HCT116 (cell line): ENCODE results near the gene SLC6A8. TPM values are rescaled to one million over a fixed set of nuclear protein-coding genes. Genes with fewer than 3 reads are reported as not detected.

Experiments
- ATAC-seq: fragments of 200-7000 bp; cut with Tn5 transposase; 2 replicates; pipeline ENCODE4 v1.9.1; 2020; ENCODE audit warnings: mild to moderate bottlenecking, moderate library complexity
- BruUV-seq: library from RNA; stranded (reverse); fragments of 400-500 nt; replicated peaks from 2 replicates; lab custom pipeline; 2021; lab: Mats Ljungman, UMichigan
- CTCF ChIA-PET: fragments of 300-600 bp; sonication (Branson Sonifier 250); formaldehyde crosslinking; loops from one replicate; lab custom pipeline; 2021; ENCODE audit warnings: antibody characterized with exemption; lab: Charles Lee
- POLR2A ChIA-PET: fragments of 300-600, 350-600 bp; sonication (Branson Sonifier 250); formaldehyde crosslinking; loops from one replicate; lab custom pipeline; 2021; ENCODE audit warnings: antibody characterized with exemption; lab: Charles Lee
- RAD21 ChIA-PET, 2 experiments: fragments of 300-600 bp; sonication (Branson Sonifier 250); formaldehyde crosslinking; loops; one replicate each; lab custom pipeline; 2023; ENCODE audit warnings: low total read pairs in 2 of 2; ENCODE audit not compliant: uncharacterized antibody in 2 of 2, unreplicated experiment in 2 of 2, low non-redundant PET in 1 of 2; lab: Charles Lee
- DNase-seq: peaks from one replicate; pipeline ENCODE4 v3.0.0-alpha.2; 2010; ENCODE audit warnings: low read depth, low spot score
- H2AFZ ChIP-seq: fragments of 200-600 bp; shearing (Covaris generic), sonication (generic); 2 replicates; pipeline ENCODE4 v1.6.1; 2017; ENCODE audit warnings: low read depth, mixed run types, mixed read lengths, antibody characterized with exemption, low read length; ENCODE audit not compliant: poor library complexity, severe bottlenecking
- H3K27ac ChIP-seq: 2 replicates; pipeline ENCODE4 v1.5.1; 2012; ENCODE audit warnings: low read depth, low read length
- H3K27me3 ChIP-seq: fragments of 200-600 bp; sonication (generic); 2 replicates; pipeline ENCODE4 v1.6.1; 2016; ENCODE audit warnings: mixed run types, low read length, mixed read lengths; ENCODE audit not compliant: insufficient read depth
- H3K36me3 ChIP-seq, 2 experiments: fragments of 200-500 bp in 1 of 2; fragments of 200-600 bp in 1 of 2; sonication (Bioruptor generic) in 1 of 2; sonication (generic) in 1 of 2; 2 replicates each; pipeline versions ENCODE4 v1.5.1 to v1.6.1; 2014 to 2016; ENCODE audit warnings: low read length in 2 of 2, inconsistent platforms in 1 of 2, mixed read lengths in 1 of 2, mixed run types in 1 of 2; ENCODE audit not compliant: insufficient read depth in 2 of 2, control insufficient read depth in 1 of 2
- H3K4me1 ChIP-seq, 2 experiments: fragments of 200-600 bp in 1 of 2; sonication (generic) in 1 of 2; 2 replicates each; pipeline versions ENCODE4 v1.5.1 to v1.6.1; 2012 to 2017; ENCODE audit warnings: low read length in 2 of 2, inconsistent platforms in 1 of 2, mild to moderate bottlenecking in 1 of 2, mixed read lengths in 1 of 2, mixed run types in 1 of 2, moderate library complexity in 1 of 2; ENCODE audit not compliant: insufficient read depth in 2 of 2, control insufficient read depth in 1 of 2
- H3K4me2 ChIP-seq: fragments of 200-600 bp; sonication (generic); 2 replicates; pipeline ENCODE4 v1.6.1; 2017; ENCODE audit warnings: mixed run types, low read length, mixed read lengths
- H3K4me3 ChIP-seq, 2 experiments: fragments of 200-600 bp in 1 of 2; sonication (generic) in 1 of 2; replicated peaks in 1 of 2; 2 replicates each; pipeline ENCODE4 v1.5.1; 2011 to 2016; ENCODE audit warnings: low read length in 2 of 2, control low read depth in 1 of 2, low read depth in 1 of 2, mild to moderate bottlenecking in 1 of 2, mixed read lengths in 1 of 2, mixed run types in 1 of 2
- H3K79me2 ChIP-seq: fragments of 200-600 bp; sonication (generic); 2 replicates; pipeline ENCODE4 v1.6.1; 2017; ENCODE audit warnings: mild to moderate bottlenecking, mixed run types, low read length, moderate library complexity, mixed read lengths; ENCODE audit not compliant: insufficient read depth
- H3K9ac ChIP-seq: fragments of 200-600 bp; sonication (generic); 2 replicates; pipeline ENCODE4 v1.6.1; 2016; ENCODE audit warnings: low read length, mixed read lengths
- H3K9me2 ChIP-seq: fragments of 200-600 bp; sonication (generic), shearing (Covaris generic); 2 replicates; pipeline ENCODE4 v1.6.1; 2017; ENCODE audit warnings: mixed run types, mild to moderate bottlenecking, moderate library complexity; ENCODE audit not compliant: insufficient read depth
- H3K9me3 ChIP-seq, 2 experiments: fragments of 200-500 bp in 1 of 2; fragments of 200-600 bp in 1 of 2; sonication (Bioruptor generic) in 1 of 2; sonication (generic) in 1 of 2; 2 replicates each; pipeline ENCODE4 v1.6.1; 2014 to 2017; ENCODE audit warnings: low read length in 2 of 2, mixed read lengths in 2 of 2, inconsistent platforms in 1 of 2, low read depth in 1 of 2, mild to moderate bottlenecking in 1 of 2, mixed run types in 1 of 2, moderate library complexity in 1 of 2; ENCODE audit not compliant: control insufficient read depth in 1 of 2, insufficient read depth in 1 of 2
- H4K20me1 ChIP-seq: fragments of 200-600 bp; sonication (generic), shearing (Covaris generic); 2 replicates; pipeline ENCODE4 v1.6.1; 2017; ENCODE audit warnings: mixed run types, mild to moderate bottlenecking, moderate library complexity; ENCODE audit not compliant: insufficient read depth
- CTCF ChIP-seq, 3 experiments: fragments of 200-600 bp in 1 of 3; sonication (generic) in 1 of 3; IDR thresholded peaks in 2 of 3; conservative IDR thresholded peaks in 1 of 3; 2 replicates each; pipeline ENCODE4 v1.5.1; 2012 to 2017; ENCODE audit warnings: low read depth in 2 of 3, low read length in 2 of 3, antibody characterized with exemption in 1 of 3, borderline replicate concordance in 1 of 3, control low read depth in 1 of 3, mild to moderate bottlenecking in 1 of 3, mixed read lengths in 1 of 3, mixed run types in 1 of 3, moderate library complexity in 1 of 3; ENCODE audit not compliant: insufficient read depth in 1 of 3
- EGR1 ChIP-seq: IDR thresholded peaks from 2 replicates; pipeline ENCODE4 v1.6.1; 2012; ENCODE audit warnings: low read depth
- ELF1 ChIP-seq: IDR thresholded peaks from 2 replicates; pipeline ENCODE4 v1.6.1; 2012; ENCODE audit warnings: low read depth, borderline replicate concordance
- RAD21 ChIP-seq: IDR thresholded peaks from 2 replicates; pipeline ENCODE4 v1.6.1; 2012; ENCODE audit warnings: low read depth, mild to moderate bottlenecking
- TCF7L2 ChIP-seq: IDR thresholded peaks from 2 replicates; pipeline ENCODE4 v1.7.0; 2011; ENCODE audit warnings: borderline replicate concordance, inconsistent platforms; ENCODE audit not compliant: insufficient read depth, insufficient read length; ENCODE audit errors: extremely low read depth
- YY1 ChIP-seq: IDR thresholded peaks from 2 replicates; pipeline ENCODE4 v1.6.1; 2011; ENCODE audit warnings: low read length, low read depth, moderate library complexity, mild to moderate bottlenecking; ENCODE audit not compliant: insufficient replicate concordance; ENCODE audit errors: extremely low read depth
- ZBTB33 ChIP-seq: IDR thresholded peaks from 2 replicates; pipeline ENCODE4 v1.6.1; 2011; ENCODE audit warnings: mild to moderate bottlenecking, low read length, moderate library complexity; ENCODE audit not compliant: insufficient replicate concordance; ENCODE audit errors: extremely low read depth
- intact Hi-C: fragments of 100-400 bp; cut with micrococcal nuclease; formaldehyde crosslinking; loops from 2 replicates; pipeline ENCODE4 v1.10.0; 2022
- total RNA-seq: library from RNA; stranded (reverse); gene quantifications from one replicate; pipeline ENCODE4 v1.2.1, GENCODE V29; 2021; ENCODE audit not compliant: unreplicated experiment

Gene SLC6A8
- total RNA-seq, 1 experiment from 2014 or later = 101 TPM

- Histone ChIP-seq H3K27ac (no peak overlapping the region), H3K9me3 (no peaks in the 10 kb centered on the region), H3K4me2 (no peak overlapping the region), H3K36me3 (no peaks in the 10 kb centered on the region), H2AFZ (no peak overlapping the region), H3K4me1 (no peaks in the 10 kb centered on the region; a peak in 1 of 4 replicates), H3K9ac (no peak overlapping the region), H3K79me2 (no peaks in the 10 kb centered on the region), H3K4me3 (no peak overlapping the region), H3K9me2 (no peaks in the 10 kb centered on the region), H3K27me3 (no peaks in the 10 kb centered on the region), H4K20me1 (no peaks in the 10 kb centered on the region)
- DNase-seq (no peak), ATAC-seq (no peak)
- ChIA-PET POLR2A (no interaction called here), CTCF (interaction anchor here (0.6 to 1.7 kb wide), 2 partner anchors 10 to 11 kb away, joined by 4 to 7 read pairs; partner anchors contain the start of gene DUSP9), RAD21 (no interaction called here)
- no peak for TF ChIP-seq RAD21
- TF ChIP-seq EGR1 = no peak
- no peak for TF ChIP-seq CTCF (IDR thresholded peaks at IDR 0.05 in 2 of 3, conservative IDR thresholded peaks at IDR 0.05 in 1 of 3; ENCODE audit: borderline replicate concordance in 1 of 3, insufficient read depth in 1 of 3, low read depth in 2 of 3, low read length in 2 of 3)
- BruUV-seq = no TSS peak
- intact Hi-C loops = no loop called here
Observed at GRCh38 chrX:153657161-153657560, 30.6 kb upstream of the SLC6A8 start.

- DNase-seq = no peak
- Histone ChIP-seq H3K4me1 (no peaks in the 10 kb centered on the region; a peak in 2 of 4 replicates), H3K9me3 (no peaks in the 10 kb centered on the region), H3K9ac (no peak overlapping the region), H3K4me2 (no peak overlapping the region), H3K27ac (no peak overlapping the region), H3K9me2 (no peaks in the 10 kb centered on the region), H3K4me3 (no peak overlapping the region), H2AFZ (no peak overlapping the region), H3K36me3 (no peaks in the 10 kb centered on the region), H3K79me2 (no peaks in the 10 kb centered on the region), H3K27me3 (no peaks in the 10 kb centered on the region), H4K20me1 (no peaks in the 10 kb centered on the region)
- BruUV-seq = no TSS peak
- ChIA-PET CTCF (interaction anchor here (0.6 to 0.7 kb wide), 2 partner anchors 664 to 719 kb away, joined by 3 to 5 read pairs; no protein-coding TSS in a partner anchor), POLR2A (no interaction called here), RAD21 (no interaction called here)
- no peak for ATAC-seq
- intact Hi-C loops = no loop called here
- TF ChIP-seq ZBTB33 (no peak), YY1 (no peak), TCF7L2 (no peak), ELF1 (no peak)
Observed at GRCh38 chrX:153659268-153659667, 28.5 kb upstream of the SLC6A8 start.
